Ecto neural progenitor cell (in vitro differentiated cells): ENCODE measurements around the gene ADM5.
A peak's percentile ranks its signal among the peaks of the same experiment; 100 is the strongest.

Source experiments
- DNase-seq: peaks from one replicate; pipeline ENCODE4 v3.0.0-alpha.2; 2018; ENCODE audit warnings: low spot score

ADM5 gene, protein sequence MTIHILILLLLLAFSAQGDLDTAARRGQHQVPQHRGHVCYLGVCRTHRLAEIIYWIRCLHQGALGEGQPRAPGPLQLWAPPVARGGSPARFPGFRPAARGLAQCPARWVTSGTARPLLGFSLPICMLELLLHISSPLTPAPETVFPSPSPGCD

GRCh38 chr19:49689133-49690078, at the start of gene ADM5:
Gene ADM5, plus strand, starts transcription at chr19:49689594. Its CDS starts 244 bp downstream, at chr19:49689838.
- no peak for DNase-seq

GRCh38 chr19:49640113-49640898, 49.1 kb upstream of the ADM5 start, which contains the start of gene RRAS:
Gene RRAS, minus strand, starts transcription at chr19:49640143. Its CDS starts 45 bp downstream, at chr19:49640098.
- DNase-seq = peak; percentile 100

- peak; percentile 100 for DNase-seq
Measured at GRCh38 chr19:49641688-49642491, 47.5 kb upstream of the ADM5 start, which contains the start of gene SCAF1. Gene SCAF1, plus strand, starts transcription at chr19:49642209. Its CDS starts 2,818 bp downstream, at chr19:49645027.

- no peak for DNase-seq
Measured at GRCh38 chr19:49642492-49643035, 46.8 kb upstream of the ADM5 start.

DNA sequence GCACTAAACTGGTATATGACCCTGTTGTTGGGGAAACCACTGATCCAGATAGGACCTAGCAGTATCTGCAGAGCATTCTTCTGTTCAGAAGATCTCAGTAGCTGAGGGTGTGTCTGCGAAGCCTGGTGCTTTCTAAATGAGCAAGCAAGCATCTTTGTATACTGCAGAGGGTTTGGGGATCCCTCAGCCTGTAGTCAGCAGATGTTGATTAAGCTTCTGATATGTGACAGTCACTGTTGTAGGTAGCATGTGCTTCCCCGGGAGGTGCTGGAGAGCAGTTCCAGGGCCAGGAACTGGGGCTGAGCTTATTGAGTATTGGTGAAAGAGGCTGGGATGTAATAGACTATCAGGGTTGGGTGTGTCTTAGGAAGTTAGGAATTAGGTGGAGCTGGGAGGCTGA, 45.9 kb upstream of the ADM5 start:
- DNase-seq = no peak

- DNase-seq = no peak
Measured at GRCh38 chr19:49645592-49645991, 43.8 kb upstream of the ADM5 start.

DNA sequence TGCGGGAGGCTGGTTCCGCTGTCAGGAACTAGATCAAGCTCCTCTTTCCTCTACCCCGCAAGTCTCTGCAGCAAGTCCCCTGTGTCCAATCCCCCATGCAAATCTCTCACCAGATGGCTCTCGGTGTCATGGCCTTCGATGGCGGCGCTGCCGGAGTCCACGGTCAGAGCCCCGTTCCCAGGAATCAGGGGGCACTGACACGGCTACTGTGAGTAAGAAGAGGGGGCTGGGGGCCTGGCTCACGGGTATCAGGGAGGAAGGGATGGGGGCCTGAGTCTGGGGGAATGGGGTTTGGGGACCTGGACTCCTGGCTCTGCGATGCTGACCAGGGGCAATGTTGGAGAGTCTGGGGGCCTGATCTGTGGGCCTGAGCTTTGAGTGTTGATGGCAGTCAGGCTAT, 43.4 kb upstream of the ADM5 start:
- no peak for DNase-seq

DNA sequence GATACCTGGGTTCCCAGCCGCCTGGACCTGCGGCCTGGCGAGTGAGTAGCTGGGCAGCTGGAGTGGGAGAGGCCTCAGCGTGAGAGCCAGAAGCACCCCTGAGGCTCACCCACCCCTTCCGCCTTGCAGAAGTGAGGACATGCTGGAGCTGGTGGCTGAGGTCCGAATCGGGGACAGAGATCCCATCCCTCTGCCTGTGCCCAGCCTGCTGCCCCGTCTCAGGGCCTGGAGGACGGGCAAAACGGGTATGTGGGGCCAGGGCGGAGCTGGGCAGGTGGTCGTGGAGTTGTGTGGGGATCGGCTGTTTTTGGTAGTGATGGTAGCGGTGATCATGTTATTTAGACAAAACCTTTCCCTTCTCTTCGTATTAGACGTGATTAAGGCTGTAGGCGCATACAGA, 42.8 kb upstream of the ADM5 start:
- no peak for DNase-seq

DNA sequence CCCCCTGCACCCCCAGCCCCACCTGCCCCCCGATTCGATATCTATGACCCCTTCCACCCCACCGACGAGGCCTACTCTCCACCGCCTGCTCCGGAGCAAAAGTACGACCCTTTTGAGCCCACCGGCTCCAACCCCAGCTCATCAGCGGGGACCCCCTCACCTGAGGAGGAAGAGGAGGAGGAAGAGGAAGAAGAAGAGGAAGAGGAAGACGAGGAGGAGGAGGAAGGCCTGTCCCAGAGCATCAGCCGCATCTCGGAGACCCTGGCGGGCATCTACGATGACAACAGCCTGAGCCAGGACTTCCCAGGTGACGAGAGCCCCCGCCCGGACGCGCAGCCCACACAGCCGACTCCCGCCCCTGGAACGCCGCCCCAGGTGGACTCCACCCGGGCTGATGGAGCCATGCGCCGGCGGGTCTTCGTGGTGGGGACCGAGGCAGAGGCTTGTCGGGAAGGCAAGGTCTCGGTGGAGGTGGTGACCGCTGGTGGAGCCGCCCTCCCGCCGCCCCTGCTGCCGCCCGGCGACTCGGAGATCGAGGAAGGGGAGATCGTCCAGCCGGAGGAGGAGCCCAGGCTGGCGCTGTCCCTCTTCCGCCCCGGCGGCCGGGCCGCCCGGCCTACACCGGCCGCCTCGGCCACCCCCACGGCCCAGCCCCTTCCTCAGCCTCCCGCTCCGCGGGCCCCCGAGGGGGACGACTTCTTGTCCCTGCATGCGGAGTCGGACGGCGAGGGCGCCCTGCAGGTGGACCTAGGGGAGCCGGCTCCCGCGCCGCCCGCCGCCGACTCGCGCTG, 38.2 kb upstream of the ADM5 start:
- DNase-seq = no peak

DNA sequence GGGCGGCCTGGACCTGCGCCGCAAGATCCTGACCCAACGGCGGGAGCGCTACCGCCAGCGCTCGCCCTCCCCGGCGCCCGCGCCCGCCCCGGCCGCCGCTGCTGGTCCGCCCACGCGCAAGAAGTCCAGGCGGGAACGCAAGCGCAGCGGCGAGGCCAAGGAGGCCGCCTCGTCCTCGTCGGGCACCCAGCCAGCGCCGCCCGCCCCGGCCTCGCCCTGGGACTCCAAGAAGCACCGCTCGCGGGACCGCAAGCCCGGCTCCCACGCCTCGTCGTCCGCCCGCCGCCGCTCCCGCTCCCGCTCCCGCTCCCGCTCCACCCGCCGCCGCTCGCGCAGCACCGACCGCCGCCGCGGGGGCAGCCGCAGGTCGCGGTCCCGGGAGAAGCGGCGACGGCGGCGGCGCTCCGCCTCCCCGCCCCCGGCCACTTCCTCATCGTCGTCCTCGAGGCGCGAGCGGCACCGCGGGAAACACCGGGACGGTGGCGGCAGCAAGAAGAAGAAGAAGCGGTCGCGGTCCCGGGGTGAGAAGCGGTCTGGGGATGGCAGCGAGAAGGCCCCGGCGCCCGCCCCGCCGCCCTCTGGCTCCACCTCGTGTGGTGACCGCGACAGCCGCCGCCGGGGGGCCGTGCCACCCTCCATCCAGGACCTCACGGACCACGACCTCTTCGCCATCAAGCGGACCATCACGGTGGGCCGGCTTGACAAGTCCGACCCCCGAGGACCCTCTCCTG, 37.4 kb upstream of the ADM5 start:
- DNase-seq = no peak

GRCh38 chr19:49652551-49653465, 36.6 kb upstream of the ADM5 start:
- DNase-seq = no peak

GRCh38 chr19:49653466-49653806, 36.0 kb upstream of the ADM5 start:
- DNase-seq = no peak

DNA sequence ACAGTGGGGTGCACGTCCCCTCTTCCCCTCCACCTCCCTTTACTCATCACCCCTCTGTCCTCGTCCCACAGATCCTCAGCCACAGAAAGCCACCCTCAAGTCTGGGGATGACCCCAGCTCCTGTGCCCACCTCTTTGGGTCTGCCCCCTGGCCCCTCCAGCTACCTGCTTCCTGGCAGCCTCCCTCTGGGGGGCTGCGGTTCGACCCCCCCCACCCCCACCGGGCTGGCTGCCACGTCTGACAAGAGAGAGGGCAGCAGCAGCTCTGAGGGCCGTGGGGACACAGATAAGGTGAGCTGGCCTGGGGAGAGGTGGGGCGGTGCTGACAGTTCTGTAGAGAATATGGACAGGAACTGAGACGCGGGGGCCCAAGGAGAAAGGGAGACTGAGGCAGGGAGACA, 34.8 kb upstream of the ADM5 start:
- DNase-seq = no peak

DNA sequence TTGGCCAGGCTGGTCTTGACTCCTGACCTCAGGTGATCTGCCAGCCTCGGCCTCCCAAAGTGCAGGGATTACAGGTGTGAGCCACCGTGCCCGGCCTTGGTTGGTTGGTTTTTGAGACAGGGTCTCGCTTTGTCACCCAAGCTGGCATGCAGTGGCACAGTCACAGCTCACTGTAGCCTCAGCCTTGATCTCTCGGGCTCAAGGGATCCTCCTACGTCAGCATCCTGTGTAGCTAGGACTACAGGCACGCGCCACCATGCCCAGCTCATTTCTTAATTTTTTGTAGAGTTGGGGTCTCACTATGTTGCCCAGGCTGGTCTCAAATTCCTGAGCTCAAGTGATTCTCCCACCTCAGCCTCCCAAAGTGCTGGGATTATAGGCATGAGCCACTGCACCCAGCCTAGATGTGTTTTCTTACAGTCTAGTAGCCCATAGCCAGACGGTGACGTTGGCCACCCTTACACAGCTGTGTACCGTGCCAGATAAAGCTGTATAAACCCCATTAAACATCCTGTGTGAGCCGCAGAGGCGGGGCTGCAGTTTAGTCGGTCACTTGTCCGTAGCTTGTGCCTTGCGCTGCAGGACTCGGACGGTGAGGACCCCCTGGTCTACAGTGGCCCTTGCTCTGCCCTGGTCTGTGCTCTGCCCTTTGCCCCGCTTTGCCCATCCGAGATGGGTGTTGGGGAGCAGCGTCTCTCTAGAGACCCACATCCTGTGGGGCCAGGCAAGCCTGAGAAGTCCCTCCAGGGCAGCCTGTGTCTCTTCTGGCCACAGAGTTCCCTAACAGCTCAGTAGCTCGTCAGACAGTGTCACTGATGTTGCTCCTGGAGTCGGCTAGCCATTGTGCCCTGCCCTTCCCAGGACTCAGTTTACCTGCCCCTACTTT, 33.6 kb upstream of the ADM5 start:
- DNase-seq = no peak

DNA sequence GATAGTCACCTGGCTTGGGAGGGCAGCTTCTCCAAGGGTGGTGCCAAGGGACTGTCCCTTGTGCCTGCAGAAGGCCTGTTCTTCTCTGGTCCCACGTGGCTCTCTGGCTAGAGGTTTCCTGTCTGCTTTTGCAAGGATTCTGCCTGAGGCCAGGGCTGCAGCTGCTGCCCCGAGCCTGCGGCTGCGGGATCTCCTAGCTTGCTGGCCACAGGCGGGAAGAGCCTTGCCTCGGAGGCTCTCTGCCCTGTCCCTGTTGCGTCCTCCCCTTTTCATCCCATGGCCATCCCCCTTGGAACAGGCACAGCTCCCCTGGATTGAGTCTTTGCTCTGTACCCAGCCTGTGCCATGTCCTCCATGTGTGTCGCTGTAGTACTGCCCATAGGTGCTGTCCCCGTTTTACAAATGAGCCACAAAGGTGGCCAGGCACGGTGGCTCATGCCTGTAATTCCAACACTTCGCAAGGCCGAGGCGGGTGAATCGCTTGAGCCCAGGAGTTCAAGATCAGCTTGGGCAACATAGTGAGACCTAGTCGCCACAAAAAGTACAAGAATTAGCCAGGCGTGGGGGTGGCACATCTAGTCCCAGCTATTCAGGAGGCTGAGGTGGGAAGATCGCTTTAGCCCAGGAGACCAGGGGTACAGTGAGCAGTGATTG, 32.8 kb upstream of the ADM5 start:
- DNase-seq = no peak

DNA sequence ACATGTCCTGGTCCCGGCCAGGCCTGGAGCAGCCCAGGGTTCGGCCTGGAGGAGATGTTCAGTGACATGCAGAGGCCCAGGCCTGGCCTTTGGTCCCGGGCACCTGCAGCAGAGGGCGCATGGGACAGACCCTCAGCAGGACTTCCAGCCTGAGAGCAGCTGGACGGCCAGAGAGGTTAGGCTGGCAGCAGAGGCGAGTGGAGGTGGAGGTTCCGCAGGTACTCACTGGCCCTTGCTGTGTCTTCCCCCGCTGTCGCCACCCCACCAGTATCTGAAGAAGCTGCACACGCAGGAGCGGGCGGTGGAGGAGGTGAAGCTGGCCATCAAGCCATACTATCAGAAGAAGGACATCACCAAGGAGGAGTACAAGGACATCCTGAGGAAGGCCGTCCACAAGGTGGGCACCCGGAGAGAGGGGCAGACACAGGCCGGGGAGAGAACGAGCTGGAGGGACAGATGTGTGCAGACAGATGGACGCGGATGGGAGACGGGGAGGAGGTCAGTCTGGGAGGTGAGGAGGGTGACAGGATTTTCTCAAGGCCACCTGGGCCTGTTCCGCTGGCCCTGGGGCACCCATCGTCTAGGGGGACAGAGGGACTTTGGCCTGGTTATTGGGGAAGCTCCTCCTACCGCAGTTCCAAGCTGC, 31.8 kb upstream of the ADM5 start:
- no peak for DNase-seq

DNA sequence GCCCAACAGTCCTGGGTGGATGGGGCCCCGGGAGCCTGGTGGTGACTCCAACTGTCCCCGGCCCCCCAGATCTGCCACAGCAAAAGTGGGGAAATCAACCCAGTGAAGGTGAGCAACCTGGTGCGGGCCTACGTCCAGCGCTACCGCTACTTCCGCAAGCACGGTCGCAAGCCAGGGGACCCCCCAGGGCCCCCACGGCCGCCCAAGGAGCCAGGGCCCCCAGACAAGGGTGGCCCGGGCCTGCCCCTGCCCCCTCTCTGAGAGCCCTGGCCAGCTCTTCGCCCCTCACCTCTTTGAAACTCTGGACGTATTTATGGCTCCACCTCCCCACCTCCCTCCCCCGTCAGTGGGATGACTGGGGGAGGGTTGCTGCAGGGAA, 31.3 kb upstream of the ADM5 start:
- no peak for DNase-seq
